Kidney glomerular epithelial cell (primary cell): ENCODE results near the gene AKAP12.
A peak's percentile ranks its signal among the peaks of the same experiment; 100 is the strongest.

Experiments
- DNase-seq: peaks from one replicate; lab custom pipeline; 2025; lab: John Stamatoyannopoulos, UW

Gene AKAP12, protein sequence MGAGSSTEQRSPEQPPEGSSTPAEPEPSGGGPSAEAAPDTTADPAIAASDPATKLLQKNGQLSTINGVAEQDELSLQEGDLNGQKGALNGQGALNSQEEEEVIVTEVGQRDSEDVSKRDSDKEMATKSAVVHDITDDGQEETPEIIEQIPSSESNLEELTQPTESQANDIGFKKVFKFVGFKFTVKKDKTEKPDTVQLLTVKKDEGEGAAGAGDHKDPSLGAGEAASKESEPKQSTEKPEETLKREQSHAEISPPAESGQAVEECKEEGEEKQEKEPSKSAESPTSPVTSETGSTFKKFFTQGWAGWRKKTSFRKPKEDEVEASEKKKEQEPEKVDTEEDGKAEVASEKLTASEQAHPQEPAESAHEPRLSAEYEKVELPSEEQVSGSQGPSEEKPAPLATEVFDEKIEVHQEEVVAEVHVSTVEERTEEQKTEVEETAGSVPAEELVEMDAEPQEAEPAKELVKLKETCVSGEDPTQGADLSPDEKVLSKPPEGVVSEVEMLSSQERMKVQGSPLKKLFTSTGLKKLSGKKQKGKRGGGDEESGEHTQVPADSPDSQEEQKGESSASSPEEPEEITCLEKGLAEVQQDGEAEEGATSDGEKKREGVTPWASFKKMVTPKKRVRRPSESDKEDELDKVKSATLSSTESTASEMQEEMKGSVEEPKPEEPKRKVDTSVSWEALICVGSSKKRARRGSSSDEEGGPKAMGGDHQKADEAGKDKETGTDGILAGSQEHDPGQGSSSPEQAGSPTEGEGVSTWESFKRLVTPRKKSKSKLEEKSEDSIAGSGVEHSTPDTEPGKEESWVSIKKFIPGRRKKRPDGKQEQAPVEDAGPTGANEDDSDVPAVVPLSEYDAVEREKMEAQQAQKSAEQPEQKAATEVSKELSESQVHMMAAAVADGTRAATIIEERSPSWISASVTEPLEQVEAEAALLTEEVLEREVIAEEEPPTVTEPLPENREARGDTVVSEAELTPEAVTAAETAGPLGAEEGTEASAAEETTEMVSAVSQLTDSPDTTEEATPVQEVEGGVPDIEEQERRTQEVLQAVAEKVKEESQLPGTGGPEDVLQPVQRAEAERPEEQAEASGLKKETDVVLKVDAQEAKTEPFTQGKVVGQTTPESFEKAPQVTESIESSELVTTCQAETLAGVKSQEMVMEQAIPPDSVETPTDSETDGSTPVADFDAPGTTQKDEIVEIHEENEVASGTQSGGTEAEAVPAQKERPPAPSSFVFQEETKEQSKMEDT (N-terminal part only)

DNA sequence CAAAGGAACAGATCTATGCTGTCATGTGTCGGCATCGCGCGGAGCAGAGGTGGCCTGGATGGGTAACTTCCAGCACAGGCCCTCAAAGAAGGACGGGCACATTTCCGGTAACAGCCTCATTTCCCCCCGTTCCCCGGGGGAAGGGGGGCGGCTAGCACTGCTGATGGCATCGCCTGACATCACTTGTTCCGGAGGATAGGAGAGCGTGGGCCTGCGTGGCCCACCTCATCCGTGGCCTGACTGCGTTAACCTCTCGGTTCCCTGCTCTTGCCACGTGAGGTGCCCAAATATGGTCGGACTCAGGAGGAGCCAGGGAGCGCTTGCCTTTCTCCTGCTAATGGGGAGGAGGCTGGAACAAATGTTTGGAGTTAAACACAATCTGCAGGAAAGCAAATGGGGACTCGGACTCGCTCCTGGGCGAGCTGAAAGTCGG is at the start of gene AKAP12:
TSS of gene AKAP12 (plus strand) at position 365 of the 433 bp plus-strand sequence. CDS start 596 bp downstream, outside the sequence.
- DNase-seq, result no peak

DNA sequence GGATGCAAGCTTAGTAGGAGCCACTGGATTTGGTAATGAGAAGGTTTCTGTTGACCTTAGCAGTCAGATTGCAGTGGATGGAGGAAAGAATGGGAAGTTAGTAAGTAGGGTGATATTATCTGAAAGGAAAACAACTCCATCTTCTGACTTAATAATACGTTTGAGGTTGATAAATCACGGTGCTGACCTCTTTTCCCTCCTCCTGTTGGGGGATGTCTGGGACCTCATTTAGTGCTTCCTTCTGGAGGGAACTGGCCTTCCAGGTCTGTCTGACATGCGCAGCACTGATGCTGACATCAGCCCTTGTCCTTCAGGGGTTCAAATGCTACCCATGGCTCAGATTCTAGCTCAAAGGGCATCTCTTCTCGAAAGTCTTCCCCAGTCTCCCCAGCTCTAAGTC is 48.2 kb upstream of the AKAP12 start:
- DNase-seq, result no peak

DNA sequence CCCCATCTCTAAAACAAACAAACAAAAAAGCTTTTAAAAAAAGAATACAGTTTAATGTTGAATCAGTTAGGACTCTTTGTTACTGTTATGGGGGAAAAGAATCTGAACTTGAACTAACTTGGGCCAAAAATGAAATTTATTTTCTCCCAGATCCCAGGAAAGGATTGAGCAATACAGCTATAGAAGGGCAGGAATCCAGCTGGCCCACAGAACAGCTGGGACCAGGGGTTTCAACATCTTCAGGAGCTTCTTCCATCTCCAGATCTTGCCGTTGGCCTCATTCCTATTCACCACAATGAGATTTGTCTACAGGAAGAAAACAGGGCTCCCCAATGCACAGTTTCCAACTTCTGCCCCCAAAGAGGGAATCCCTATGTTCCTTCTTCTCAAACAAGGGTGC is 43.2 kb upstream of the AKAP12 start:
- no peak for DNase-seq

DNA sequence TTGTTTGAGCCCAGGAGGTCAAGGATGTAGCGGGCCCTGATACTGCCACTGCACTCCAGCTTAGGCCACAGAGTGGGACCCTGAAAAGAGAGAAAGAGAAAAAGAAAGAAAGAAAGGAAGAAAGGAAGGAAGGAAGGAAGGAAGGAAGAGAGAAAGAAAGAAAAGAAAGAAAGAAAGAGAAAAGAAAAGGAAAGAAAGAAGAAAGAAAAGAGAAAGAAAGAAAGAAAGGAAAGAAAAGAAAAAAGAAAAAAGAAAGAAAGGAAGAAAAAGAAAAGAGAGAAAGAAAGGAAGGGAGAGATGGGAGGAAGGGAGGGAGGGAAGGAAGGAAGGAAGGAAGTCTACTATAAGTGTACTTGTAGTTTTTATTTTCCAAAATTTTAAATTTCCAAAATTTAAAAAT is 42.2 kb upstream of the AKAP12 start:
- DNase-seq, result no peak

DNA sequence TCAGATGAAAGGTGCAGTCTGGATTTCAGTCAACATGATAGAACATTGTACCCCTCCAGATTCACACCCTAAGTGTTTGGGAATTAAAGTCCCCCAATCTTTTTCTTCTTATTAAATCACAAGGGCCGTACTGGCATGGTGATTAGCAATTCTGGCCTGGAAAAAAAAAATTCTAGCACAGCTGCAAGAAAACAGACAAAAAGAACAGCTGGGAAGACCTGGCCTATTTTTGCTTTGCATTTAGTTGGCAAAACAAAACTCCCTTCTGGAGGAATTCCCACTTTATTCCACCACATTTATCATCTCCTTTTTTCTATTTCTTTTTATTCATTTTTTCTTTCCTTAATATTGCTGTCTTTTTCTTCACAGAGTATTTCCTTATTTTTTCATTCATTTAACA is 39.8 kb upstream of the AKAP12 start:
- no peak for DNase-seq

DNA sequence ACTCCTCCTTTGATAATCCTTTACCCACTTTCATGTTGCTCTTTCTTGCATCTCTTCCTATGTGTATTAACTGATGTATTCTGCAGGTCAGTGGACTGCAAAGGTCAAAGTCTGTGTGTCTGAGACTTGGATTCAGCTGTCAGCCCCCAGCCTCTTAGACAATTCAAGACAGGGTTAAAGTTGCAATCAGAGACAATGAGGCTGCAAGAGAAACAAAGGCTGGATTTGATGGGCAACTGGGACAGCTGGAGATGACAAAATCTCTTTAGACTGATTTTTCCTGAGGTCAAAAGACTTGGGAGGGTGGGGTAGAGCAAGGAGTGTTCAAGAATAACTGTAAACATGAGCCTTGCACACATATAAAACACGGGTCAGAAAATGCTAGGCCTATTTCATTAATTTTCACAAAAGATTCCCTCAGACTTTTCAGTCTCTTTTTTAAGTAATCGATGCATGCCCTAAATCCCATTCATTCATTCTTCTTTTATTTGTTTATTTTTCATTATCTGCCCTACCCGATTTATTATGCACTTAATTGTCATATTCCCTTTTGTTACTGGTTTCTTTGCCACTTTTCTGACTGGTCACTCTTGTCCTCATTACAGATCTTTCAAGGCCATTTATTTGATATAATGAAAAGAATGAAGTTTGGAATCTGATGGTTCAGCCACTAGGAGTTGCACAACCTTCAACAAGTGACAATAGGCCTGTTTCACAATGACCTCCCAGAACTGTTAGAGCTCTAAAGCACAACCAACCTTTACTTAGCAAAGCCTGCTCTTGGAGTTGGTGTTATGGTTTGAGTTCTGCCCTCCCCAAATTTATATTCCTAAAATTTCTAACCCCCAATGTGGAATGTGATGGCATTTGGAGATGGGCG is 33.8 kb upstream of the AKAP12 start:
- no peak for DNase-seq

DNA sequence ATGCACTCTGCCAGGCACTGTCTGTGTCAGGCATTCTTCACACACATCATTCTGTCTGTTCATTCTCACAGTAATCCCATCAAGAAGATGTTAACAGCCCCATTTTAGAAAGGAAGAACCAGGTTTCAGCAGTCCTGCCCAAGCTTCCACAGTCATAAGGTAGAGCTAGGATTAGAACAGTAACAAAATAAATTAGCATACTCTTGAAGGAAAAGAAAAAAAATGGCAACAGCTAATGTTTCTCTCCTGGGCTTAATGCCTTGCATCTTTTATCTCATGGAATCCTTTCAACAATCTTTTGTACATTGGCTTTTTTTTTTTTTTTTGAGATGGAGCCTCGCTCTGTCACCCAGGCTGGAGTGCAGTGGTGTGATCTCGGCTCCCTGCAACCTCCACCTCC is 32.1 kb upstream of the AKAP12 start:
- no peak for DNase-seq

DNA sequence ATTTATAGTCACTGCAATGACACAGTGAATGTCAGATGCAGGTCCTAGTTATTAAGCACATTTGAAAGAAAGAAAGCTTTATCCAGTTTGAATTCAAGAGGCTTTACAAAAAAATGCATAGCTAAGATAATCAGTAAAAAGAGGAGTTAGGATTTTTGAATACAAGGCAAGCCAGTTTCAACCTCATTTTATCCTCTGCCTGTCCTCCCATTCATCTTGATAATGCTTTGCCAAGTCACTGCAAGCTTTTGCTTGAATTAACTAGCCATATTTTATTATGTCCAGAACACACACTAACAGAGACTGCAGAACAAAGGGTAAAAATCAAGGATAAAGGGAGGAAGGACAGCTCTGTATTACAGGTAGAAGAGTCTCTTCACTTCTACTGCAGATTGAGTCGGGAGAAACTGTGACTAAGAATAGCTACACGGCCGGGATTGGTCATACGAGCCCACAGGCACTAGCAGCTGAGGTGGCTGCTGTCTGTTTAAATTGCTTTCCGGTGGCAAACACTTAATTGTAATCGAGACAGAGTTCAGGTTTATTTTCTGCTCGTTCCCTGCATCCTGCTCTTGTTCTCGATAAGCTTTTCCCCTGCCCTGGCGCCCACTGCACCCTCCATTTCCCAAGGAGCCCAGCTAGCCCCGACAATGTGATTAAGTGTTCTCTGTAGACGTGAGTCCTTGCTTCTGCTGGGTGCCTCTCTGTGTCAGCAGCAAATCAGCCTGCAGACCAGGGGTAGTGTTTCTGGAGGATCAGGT is 30.5 kb upstream of the AKAP12 start:
- peak; percentile 22 for DNase-seq

DNA sequence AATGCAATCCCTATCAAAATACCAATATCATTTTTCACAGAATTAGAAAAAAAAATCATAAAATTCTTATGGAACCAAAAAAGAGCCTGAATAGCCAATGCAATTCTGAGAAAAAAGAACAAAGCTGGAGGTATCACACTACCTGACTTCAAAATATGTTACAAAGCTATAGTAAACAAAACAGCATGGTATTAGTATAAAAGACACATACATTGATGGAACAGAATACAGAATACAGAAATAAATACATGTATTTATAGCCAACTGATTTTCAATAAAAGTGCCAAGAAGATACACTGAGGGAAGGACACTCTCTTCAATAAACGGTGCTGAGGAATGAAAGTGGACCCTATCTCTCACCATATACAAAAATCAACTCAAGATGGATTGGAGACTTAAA is 28.7 kb upstream of the AKAP12 start:
- DNase-seq, result no peak

DNA sequence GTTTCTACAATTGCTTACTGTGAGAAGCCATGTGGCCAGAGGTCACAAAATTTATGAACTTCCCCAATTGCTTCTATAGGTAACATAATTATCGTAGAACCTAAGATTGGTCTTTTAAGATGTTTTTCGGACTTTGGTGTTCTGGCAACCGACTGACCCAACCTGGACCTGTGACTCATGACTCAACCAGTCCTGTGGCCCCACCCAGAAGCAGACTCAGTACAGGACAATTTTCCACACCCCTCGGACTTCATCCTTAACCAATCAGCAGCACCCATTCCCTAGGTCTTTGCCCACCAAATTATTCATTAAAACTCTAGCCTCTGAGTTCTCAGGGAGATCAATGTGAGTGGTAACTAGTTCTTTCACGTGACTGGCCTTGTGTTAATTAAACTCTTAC is 26.4 kb upstream of the AKAP12 start:
- no peak for DNase-seq

DNA sequence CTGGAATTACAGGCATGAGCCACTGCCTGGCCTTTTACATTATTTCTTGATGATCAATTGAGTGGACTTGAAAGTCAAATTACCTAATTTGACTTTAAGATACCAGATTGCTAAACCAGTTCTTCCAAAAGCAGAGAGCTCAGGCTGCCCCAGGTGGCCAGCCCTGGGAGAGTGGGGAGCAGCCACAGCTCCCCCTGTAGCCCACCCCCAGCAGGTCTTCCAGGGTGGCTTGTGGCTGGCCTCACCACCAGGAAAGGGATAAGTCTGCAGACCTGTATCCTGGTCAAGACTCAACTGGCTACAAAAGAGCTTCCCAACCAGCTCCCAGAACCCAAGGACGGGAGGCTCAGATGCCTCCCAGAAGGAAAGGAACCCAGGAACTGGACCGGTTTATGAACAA is 23.8 kb upstream of the AKAP12 start:
- no peak for DNase-seq

DNA sequence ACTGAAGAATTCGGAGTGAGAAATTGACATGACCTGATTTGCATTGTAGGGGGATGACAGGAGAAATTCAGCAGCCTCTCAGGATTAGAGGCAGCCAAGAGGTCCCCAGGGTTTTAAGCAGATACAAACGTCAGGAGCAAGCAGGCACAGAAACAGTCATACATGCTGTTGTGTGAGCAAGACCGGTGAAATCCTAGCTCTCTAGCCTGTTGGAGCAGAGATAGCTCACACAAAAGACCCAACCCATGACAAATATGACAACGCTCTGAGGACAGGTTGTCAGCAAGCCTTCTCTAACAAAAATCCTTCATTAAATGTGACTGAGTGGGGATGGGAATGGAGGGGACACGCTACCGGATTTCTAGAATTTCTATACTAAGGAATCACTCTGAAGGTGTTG is 23.0 kb upstream of the AKAP12 start:
- no peak for DNase-seq

DNA sequence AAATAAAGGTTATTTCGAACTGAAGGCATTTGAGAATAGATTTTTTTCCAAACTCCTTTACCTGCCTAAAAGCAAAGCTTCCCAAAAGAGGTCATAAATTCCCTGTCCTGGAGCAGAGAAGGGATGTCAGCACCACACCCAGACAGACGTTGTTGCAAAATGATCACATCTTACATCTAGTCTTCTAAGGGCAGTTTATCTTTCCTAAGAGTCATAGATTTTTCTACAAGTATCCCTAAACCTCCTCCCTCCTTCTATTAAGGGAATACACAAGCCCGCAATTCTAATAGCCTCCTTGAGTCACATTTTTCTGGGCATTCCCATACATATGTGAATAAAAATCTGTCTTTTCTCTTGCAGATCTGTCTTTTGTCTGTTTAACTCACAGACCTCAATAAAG is 20.6 kb upstream of the AKAP12 start:
- no peak for DNase-seq

DNA sequence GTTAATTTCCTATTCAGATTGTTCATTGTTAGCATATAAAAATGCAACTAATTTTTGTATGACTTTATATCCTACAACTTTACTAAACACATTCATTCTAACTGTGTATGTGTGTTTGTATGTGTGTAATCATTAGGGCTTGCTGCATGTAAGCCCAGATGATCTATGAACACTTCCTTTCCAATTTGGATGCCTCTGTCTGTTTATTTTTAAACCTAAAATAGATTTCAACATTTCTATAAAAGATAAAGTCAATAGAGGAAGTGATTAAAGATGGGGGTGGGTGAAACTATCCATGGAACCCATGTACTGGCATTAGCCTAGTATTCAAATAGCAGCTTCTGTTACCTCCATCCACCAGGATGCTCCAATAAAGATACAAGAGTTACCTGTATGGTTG is 15.7 kb upstream of the AKAP12 start:
- DNase-seq, result no peak

DNA sequence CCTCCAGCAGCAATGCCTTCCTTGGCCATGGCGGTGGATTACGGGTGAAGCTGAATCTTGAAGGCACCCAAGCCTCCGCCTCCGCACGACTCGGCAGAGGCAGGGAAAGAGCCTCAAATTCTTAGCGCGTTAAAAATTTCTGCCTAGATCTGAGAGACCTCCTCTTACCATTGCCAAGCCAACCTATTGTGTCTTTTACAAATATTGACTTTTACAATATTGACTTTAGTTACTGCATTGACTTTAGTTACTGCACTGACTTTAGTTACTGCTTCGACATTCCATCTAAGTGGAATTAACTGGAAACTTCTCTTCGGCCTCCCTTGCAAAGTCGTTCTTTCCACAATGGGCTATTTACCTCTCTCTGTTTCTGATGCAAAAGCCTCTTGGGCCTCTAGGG is 13.8 kb upstream of the AKAP12 start:
- DNase-seq, result no peak

DNA sequence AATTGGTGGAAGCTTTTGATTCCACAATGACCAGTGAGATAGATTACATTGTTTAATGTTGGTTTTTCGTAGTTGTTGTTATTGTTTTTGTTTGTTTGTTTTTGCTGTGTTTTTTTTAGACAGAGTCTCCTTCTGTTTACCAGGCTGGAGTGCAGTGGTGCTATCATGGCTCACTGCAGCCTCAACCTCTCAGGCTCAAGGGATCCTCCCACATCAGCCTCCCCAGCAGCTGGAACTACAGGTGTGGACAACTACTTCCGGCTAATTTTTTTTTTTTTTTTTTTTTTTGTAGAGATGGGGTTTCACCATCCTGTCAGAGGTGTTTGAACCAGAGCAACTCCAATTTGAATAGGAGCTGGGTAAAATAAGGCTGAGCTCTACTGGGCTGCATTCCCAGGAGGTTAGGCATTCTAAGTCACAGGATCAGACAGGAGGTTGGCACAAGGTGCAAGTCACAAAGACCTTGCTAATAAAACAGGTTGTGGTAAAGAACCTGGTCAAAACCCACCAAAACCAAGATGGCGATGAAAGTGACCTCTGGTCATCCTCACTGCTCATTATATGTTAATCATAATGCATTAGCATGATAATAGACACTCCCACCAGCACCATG is 10.9 kb upstream of the AKAP12 start:
- no peak for DNase-seq

DNA sequence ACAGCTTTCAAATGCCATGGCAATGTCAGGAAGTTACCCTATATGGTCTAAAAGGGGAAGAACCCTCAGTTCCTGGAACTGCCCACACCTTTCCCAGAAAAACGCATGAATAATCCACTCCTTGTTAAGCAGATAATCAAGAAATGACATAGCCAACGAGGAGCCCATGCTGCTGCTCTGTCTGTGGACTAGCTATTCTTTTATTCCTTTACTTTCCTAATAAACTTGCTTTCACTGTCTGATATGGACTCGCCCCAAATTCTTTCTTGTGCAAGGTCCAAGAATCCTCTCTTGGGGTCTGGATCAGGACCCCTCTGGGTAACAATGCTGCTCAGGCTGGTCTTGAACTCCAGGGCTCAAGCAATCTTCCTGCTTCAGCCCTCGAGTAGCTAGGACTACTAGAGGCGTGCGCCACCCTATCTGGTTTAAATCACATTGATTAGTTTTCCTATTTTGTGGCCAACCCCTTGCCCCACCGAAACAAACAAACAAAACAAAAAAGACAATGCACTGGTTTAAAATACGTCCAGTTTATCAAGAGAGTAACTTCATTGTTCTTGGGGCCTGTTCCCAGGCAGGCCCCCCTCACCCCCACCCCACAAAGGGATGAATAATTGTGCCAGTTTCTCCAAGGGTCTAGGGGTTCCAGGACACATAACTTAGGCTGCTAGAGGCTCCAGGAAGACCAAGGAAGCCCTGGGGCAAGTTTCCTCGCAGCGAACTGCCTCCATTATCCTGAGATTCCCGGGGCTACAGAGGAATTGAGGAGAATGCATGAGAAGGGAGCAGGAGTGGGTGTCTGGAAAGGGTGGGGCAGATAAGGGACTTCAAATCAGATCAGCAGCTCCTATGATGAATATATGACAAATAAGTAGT is 10.1 kb upstream of the AKAP12 start:
- DNase-seq, result no peak

DNA sequence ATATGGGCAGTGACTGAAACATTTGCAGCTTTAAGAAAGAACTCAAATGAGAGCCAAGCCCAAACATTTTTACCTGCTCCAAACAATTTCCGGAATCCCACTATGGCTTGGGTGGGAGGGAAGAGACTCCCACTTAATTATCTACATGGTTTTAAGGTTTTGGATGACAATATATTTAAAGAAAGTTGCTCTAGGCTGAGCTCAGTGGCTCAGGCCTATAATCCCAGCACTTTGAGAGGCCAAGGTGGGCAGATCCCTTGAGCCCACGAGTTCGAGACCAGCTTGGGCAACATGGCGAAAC is 9.5 kb upstream of the AKAP12 start:
- peak; percentile 22 for DNase-seq

DNA sequence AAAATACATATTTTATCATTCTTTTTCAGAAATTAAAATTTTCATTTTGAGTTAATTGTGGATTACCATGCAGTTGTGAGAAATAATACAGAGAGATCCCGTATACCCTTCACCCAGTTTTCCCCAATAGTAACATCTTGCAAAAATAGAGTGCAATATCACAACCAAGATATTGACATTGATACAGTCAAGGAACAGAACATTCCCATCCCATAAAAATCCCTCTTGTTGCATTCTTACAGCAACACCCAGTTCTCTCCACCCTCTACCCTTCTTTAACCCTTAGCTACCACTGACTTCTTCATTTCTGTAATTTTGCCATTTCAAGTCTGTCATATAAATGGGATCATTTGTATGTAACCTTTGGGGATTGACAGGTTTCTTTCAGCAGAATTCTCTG is 6.9 kb upstream of the AKAP12 start:
- DNase-seq, result no peak
